Thymus (tissue), 11 donors: ENCODE measurements around the gene SUPT6H. TPM values are rescaled to one million over a fixed set of nuclear protein-coding genes. Genes with fewer than 3 reads are reported as not detected.

Experiments used
- DNase-seq, 9 donors: peaks; one replicate each; pipeline ENCODE4 v3.0.0-alpha.2; 2013; ENCODE audit warnings: low spot score in 9 of 9, low read depth in 6 of 9, missing footprints in 1 of 9
- H3K27ac ChIP-seq, 2 donors: one replicate each; pipeline ENCODE4 v1.5.1; 2013; ENCODE audit warnings: control low read depth in 1 of 2, low read depth in 1 of 2, low read length in 1 of 2, mild to moderate bottlenecking in 1 of 2, moderate library complexity in 1 of 2
- H3K27me3 ChIP-seq, 2 donors: one replicate each; pipeline ENCODE4 v1.5.1; 2013; ENCODE audit warnings: low read length in 1 of 2; ENCODE audit not compliant: control insufficient read depth in 2 of 2, insufficient read depth in 1 of 2
- H3K36me3 ChIP-seq, 2 donors: one replicate each; pipeline ENCODE4 v1.5.1; 2013; ENCODE audit warnings: low read length in 1 of 2, mild to moderate bottlenecking in 1 of 2, moderate library complexity in 1 of 2; ENCODE audit not compliant: control insufficient read depth in 2 of 2, insufficient read depth in 2 of 2
- H3K4me1 ChIP-seq, 2 donors: one replicate each; pipeline ENCODE4 v1.5.1; 2013; ENCODE audit warnings: low read length in 2 of 2; ENCODE audit not compliant: control insufficient read depth in 2 of 2, insufficient read depth in 2 of 2
- H3K4me3 ChIP-seq, 2 donors: one replicate each; pipeline ENCODE4 v1.5.1; 2013; ENCODE audit warnings: low read length in 2 of 2, control low read depth in 1 of 2, mild to moderate bottlenecking in 1 of 2
- H3K9me3 ChIP-seq, 2 donors: one replicate each; pipeline ENCODE4 v1.5.1; 2013; ENCODE audit warnings: low read length in 1 of 2, mild to moderate bottlenecking in 1 of 2; ENCODE audit not compliant: control insufficient read depth in 2 of 2, insufficient read depth in 1 of 2
- WGBS: extraction: QIAGEN DNeasy Blood & Tissue Kit; methylation state at CpG from one replicate; pipeline ENCODE4 v1.1.7; 2013; 5-methylcytosine and 5-hydroxymethylcytosine counted together
- polyA plus RNA-seq: library from polyadenylated mRNA; stranded (reverse); fragments of 200-250 nt; gene quantifications from one replicate; pipeline ENCODE4 v1.2.3, GENCODE V29; 2013
- total RNA-seq: library from RNA; stranded (reverse); fragments of 120-200 nt; gene quantifications from one replicate; pipeline ENCODE4 v1.2.4, GENCODE V29; 2013
- donor health status: healthy.

SUPT6H gene
- total and polyA plus RNA-seq, 2 donors: 21.2 to 27.0 TPM

GRCh38 chr17:28702752-28703150 is 40.7 kb downstream of the SUPT6H start:
- Histone ChIP-seq H3K27me3 (no peaks in the 10 kb centered on the region), H3K36me3 (peaks cover 67 to 79% of the 10 kb centered on the region in 2 donors), H3K9me3 (no peaks in the 10 kb centered on the region), H3K4me3 (no peak overlapping the region), H3K27ac (no peak overlapping the region), H3K4me1 (no peaks in the 10 kb centered on the region)
- no peak for DNase-seq
- WGBS: 97% methylated on average over 3 of the region's 3 CpGs

- no peaks in the 10 kb centered on the region for H3K27me3 ChIP-seq
- H3K4me1 ChIP-seq: no peaks in the 10 kb centered on the region
- 97% methylated on average over 16 of the region's 16 CpGs for WGBS
- H3K36me3 ChIP-seq: peaks cover 57 to 69% of the 10 kb centered on the region in 2 donors
- no peak overlapping the region for H3K4me3 ChIP-seq
- no peak for DNase-seq
- H3K27ac ChIP-seq: no peak overlapping the region
- H3K9me3 ChIP-seq: no peaks in the 10 kb centered on the region
These were observed 41.7 kb downstream of the SUPT6H start for GRCh38 chr17:28703552-28704218.

GRCh38 chr17:28704219-28704858 is 42.3 kb downstream of the SUPT6H start:
- H3K4me1 ChIP-seq: no peaks in the 10 kb centered on the region
- no peaks in the 10 kb centered on the region for H3K27me3 ChIP-seq
- no peaks in the 10 kb centered on the region for H3K9me3 ChIP-seq
- H3K36me3 ChIP-seq: peaks cover 51 to 63% of the 10 kb centered on the region in 2 donors
- H3K27ac ChIP-seq: no peak overlapping the region
- no peak for DNase-seq
- H3K4me3 ChIP-seq: no peak overlapping the region
- WGBS: 98% methylated on average over 14 of the region's 14 CpGs

- Histone ChIP-seq H3K27me3 (no peaks in the 10 kb centered on the region), H3K27ac (no peak overlapping the region), H3K4me3 (no peak overlapping the region), H3K36me3 (peaks cover 42 to 54% of the 10 kb centered on the region in 2 donors), H3K9me3 (no peaks in the 10 kb centered on the region), H3K4me1 (peaks cover 0 to 3% of the 10 kb centered on the region in 2 donors)
- no peak for DNase-seq
- 96% methylated on average over 5 of the region's 5 CpGs for WGBS
These were observed 43.2 kb downstream of the SUPT6H start for GRCh38 chr17:28705074-28705659.

- Histone ChIP-seq H3K27me3 (no peaks in the 10 kb centered on the region), H3K36me3 (peaks cover 36 to 48% of the 10 kb centered on the region in 2 donors), H3K4me1 (peaks cover 4 to 10% of the 10 kb centered on the region in 2 donors), H3K4me3 (no peak overlapping the region), H3K9me3 (no peaks in the 10 kb centered on the region), H3K27ac (no peak overlapping the region)
- WGBS: 95% methylated on average over 10 of the region's 10 CpGs
- DNase-seq: no peak
These were observed 43.8 kb downstream of the SUPT6H start for GRCh38 chr17:28705728-28706334.

GRCh38 chr17:28706471-28707338 is 44.7 kb downstream of the SUPT6H start:
- 92% methylated on average over 7 of the region's 7 CpGs for WGBS
- H3K4me1 ChIP-seq: peaks cover 4 to 15% of the 10 kb centered on the region in 2 donors
- peaks cover 27 to 39% of the 10 kb centered on the region in 2 donors for H3K36me3 ChIP-seq
- no peaks in the 10 kb centered on the region for H3K9me3 ChIP-seq
- no peaks in the 10 kb centered on the region for H3K27me3 ChIP-seq
- no peak overlapping the region for H3K27ac ChIP-seq
- no peak for DNase-seq
- no peak overlapping the region for H3K4me3 ChIP-seq

GRCh38 chr17:28707339-28707720 is 45.3 kb downstream of the SUPT6H start:
- no peak for DNase-seq
- H3K36me3 ChIP-seq: peaks cover 21 to 33% of the 10 kb centered on the region in 2 donors
- H3K9me3 ChIP-seq: no peaks in the 10 kb centered on the region
- no peak overlapping the region for H3K4me3 ChIP-seq
- peaks cover 6 to 21% of the 10 kb centered on the region in 2 donors for H3K4me1 ChIP-seq
- WGBS: 97% methylated on average over 2 of the region's 2 CpGs
- peaks cover 0 to 3% of the 10 kb centered on the region in 2 donors for H3K27me3 ChIP-seq
- no peak overlapping the region for H3K27ac ChIP-seq

GRCh38 chr17:28710861-28711722 is 49.1 kb downstream of the SUPT6H start:
- Histone ChIP-seq H3K4me1 (peaks cover 6 to 28% of the 10 kb centered on the region in 2 donors), H3K4me3 (peak overlapping the region; percentile 53 to 68), H3K36me3 (peaks cover 0 to 1% of the 10 kb centered on the region in 2 donors), H3K9me3 (no peaks in the 10 kb centered on the region), H3K27ac (peak overlapping the region; percentile 53 to 88), H3K27me3 (peaks cover 6 to 29% of the 10 kb centered on the region in 2 donors)
- under 1% methylated on average over 74 of the region's 74 CpGs for WGBS
- DNase-seq: peak in 7 of 9 donors; percentile 54 to 90 (median 84)
